K562 (cell line): ENCODE data around the gene CABP2. TPM values are rescaled to one million over a fixed set of nuclear protein-coding genes. Genes with fewer than 3 reads are reported as not detected.

Experiments
- FOXM1 ChIP-seq, 2 experiments: fragments of 450-650 bp in 1 of 2; sonication (generic) in 1 of 2; formaldehyde crosslinking in 1 of 2; IDR thresholded peaks; 2 replicates each; pipeline versions ENCODE4 v1.6.1 to v1.9.0; 2017 to 2022; ENCODE audit warnings: low read depth in 2 of 2, mild to moderate bottlenecking in 2 of 2, missing genetic modification reagents in 1 of 2, moderate library complexity in 1 of 2
- FOXO4 ChIP-seq: fragments of 450-650 bp; formaldehyde crosslinking; IDR thresholded peaks from 2 replicates; pipeline ENCODE4 v1.4.0; 2020; ENCODE audit warnings: mild to moderate bottlenecking, moderate library complexity
- GABPB1 ChIP-seq: sonication (generic); formaldehyde crosslinking; IDR thresholded peaks from 2 replicates; pipeline ENCODE4 v1.8.0; 2022; ENCODE audit warnings: mild to moderate bottlenecking, missing genetic modification reagents
- GATAD2B ChIP-seq: fragments of 450-650 bp; IDR thresholded peaks from 2 replicates; pipeline ENCODE4 v1.6.1; 2017; ENCODE audit warnings: mild to moderate bottlenecking, borderline replicate concordance
- NFE2 ChIP-seq: IDR thresholded peaks from 2 replicates; pipeline ENCODE4 v1.6.1; 2014; ENCODE audit warnings: antibody characterized with exemption, low read depth
- TCF7 ChIP-seq: sonication (generic); IDR thresholded peaks from 2 replicates; pipeline ENCODE4 v1.6.1; 2016; ENCODE audit warnings: antibody characterized with exemption, borderline replicate concordance
- TOE1 ChIP-seq, 2 experiments: fragments of 450-650 bp in 1 of 2; sonication (generic) in 1 of 2; formaldehyde crosslinking in 1 of 2; IDR thresholded peaks; 2 replicates each; pipeline versions ENCODE4 v1.7.1 to v1.8.0; 2016 to 2022; ENCODE audit warnings: borderline replicate concordance in 2 of 2, mild to moderate bottlenecking in 2 of 2, antibody characterized with exemption in 1 of 2, inconsistent platforms in 1 of 2, low read depth in 1 of 2, missing genetic modification reagents in 1 of 2, moderate library complexity in 1 of 2
- XRCC3 ChIP-seq: fragments of 450-650 bp; IDR thresholded peaks from 2 replicates; pipeline ENCODE4 v1.6.1; 2017; ENCODE audit warnings: mild to moderate bottlenecking, moderate library complexity
- XRCC5 ChIP-seq: fragments of 200-400 bp; formaldehyde crosslinking; IDR thresholded peaks from 2 replicates; pipeline ENCODE4 v1.6.1; 2017; ENCODE audit warnings: low read depth, mild to moderate bottlenecking, low read length
- ZNF212 ChIP-seq: fragments of 450-650 bp; formaldehyde crosslinking; IDR thresholded peaks from 2 replicates; pipeline ENCODE4 v1.4.0; 2020; ENCODE audit warnings: mild to moderate bottlenecking
- ZNF232 ChIP-seq: sonication (generic); formaldehyde crosslinking; IDR thresholded peaks from 2 replicates; pipeline ENCODE4 v1.8.0; 2022; ENCODE audit warnings: mild to moderate bottlenecking, missing genetic modification reagents
- ZNF449 ChIP-seq: fragments of 250-450 bp; sonication (Bioruptor Pico); IDR thresholded peaks from 2 replicates; pipeline ENCODE4 v1.8.0; 2022; ENCODE audit warnings: moderate library complexity, mild to moderate bottlenecking, inconsistent platforms
- ZNF609 ChIP-seq: sonication (generic); formaldehyde crosslinking; IDR thresholded peaks from 2 replicates; pipeline ENCODE4 v1.8.1; 2023; ENCODE audit warnings: missing genetic modification reagents, mild to moderate bottlenecking, borderline replicate concordance
- ZNF740 ChIP-seq, 3 experiments: fragments of 200-800 bp in 1 of 3; sonication (Bioruptor generic) in 1 of 3; sonication (generic) in 1 of 3; formaldehyde crosslinking in 1 of 3; IDR thresholded peaks; 2 replicates each; pipeline versions ENCODE4 v1.6.1 to v1.8.0; 2016 to 2022; ENCODE audit warnings: mild to moderate bottlenecking in 2 of 3, missing compliant biosample characterization in 2 of 3, missing genetic modification characterization in 2 of 3, missing genetic modification reagents in 1 of 3
- ZSCAN29 ChIP-seq: fragments of 450-650 bp; IDR thresholded peaks from 2 replicates; pipeline ENCODE4 v1.6.1; 2017
- polyA plus RNA-seq, 8 experiments: library from polyadenylated mRNA; depleted of rRNA in 4 of 8; stranded (reverse) in 5 of 8; unstranded in 3 of 8; fragments of >200 nt; fragmentation: Nextera tagmentation in 2 of 8; fragmentation: Illumina TruSeq in 1 of 8; extraction: Ambion mirVana in 2 of 8; extraction: Trizol in 1 of 8; gene quantifications; 2 replicates each; pipeline versions ENCODE4 v1.2.1 to v1.2.3, GENCODE V29; 2011 to 2014; ENCODE audit warnings: inconsistent platforms in 1 of 8, missing spikeins in 1 of 8
- total RNA-seq, 7 experiments: library from RNA; depleted of rRNA in 6 of 7; stranded (reverse); fragments of >200 nt in 6 of 7; fragmentation: Illumina TruSeq in 2 of 7; extraction: Trizol in 2 of 7; gene quantifications; 2 replicates each; pipeline versions ENCODE4 v1.2.1 to v1.2.3, GENCODE V29; 2011 to 2021; ENCODE audit warnings: low replicate concordance in 1 of 7

The CABP2 gene
- total and polyA plus RNA-seq, 9 of the 15 experiments (the other 6 are each of a cell fraction or from before 2014, with no cell fraction given) = not detected

GRCh38 chr11:67505605-67506396 is 17.4 kb downstream of the CABP2 start (continued):
- TF ChIP-seq ZNF449 (CRISPR knock-in tag) (no peak), ZNF609 (CRISPR knock-in tag) (no peak), ZNF740 (CRISPR knock-in tag; IDR thresholded peaks at IDR 0.05) (0 out of 2 replicates have a peak, but pooled peaks have one; percentile 22), ZNF740 (tag; IDR thresholded peaks at IDR 0.05) (no peak), GABPB1 (peak; percentile 49; the same call in 1 of the 2 replicates), ZNF212 (CRISPR knock-in tag) (no peak), FOXM1 (IDR thresholded peaks at IDR 0.05; ENCODE audit: low read depth) (no peak), FOXM1 (CRISPR knock-in tag; IDR thresholded peaks at IDR 0.05; ENCODE audit: low read depth) (no peak), XRCC5 (peak; percentile 91; the same call in 1 of the 2 replicates), FOXO4 (CRISPR knock-in tag) (no peak), GATAD2B (no peak), XRCC3 (no peak), ZSCAN29 (peak; percentile 20; the same call in 1 of the 2 replicates), TCF7 (no peak), NFE2 (no peak), TOE1 (IDR thresholded peaks at IDR 0.05; ENCODE audit: borderline replicate concordance) (0 out of 2 replicates have a peak, but pooled peaks have one; percentile 57), TOE1 (CRISPR knock-in tag; IDR thresholded peaks at IDR 0.05; ENCODE audit: borderline replicate concordance, low read depth) (no peak), ZNF232 (CRISPR knock-in tag) (no peak)
